ENCODE results near the gene CCDC61. TPM values are rescaled to one million over a fixed set of nuclear protein-coding genes. Genes with fewer than 3 reads are reported as not detected.

CCDC61 gene
- total and polyA plus RNA-seq, 7 donors, result 2.9 to 6.2 (median 5.3) TPM

GRCh38 chr19:45958769-45959516, 36.3 kb upstream of the CCDC61 start:
- ATAC-seq, result no peak
- peaks cover 0 to 46% (median 7%) of the 10 kb centered on the region in 3 donors for H3K27me3 ChIP-seq (ENCODE audit: insufficient read depth in 3 of 3, low read length in 2 of 3)
- no peaks in the 10 kb centered on the region for H3K4me1 ChIP-seq
- intact Hi-C loops (cut with DNase I), result no loop called here
- no peak for DNase-seq
- H3K4me3 ChIP-seq, result no peak overlapping the region
- H3K9me3 ChIP-seq, result no peaks in the 10 kb centered on the region
- H3K27ac ChIP-seq, result no peak overlapping the region
- TF ChIP-seq CTCF (IDR thresholded peaks at IDR 0.05), result no peak
- no peaks in the 10 kb centered on the region for H3K36me3 ChIP-seq (ENCODE audit: insufficient read depth in 1 of 2, low read depth in 1 of 2)
- 52 to 60% (median 55%) methylated on average over 12 of the region's 12 CpGs for WGBS, 3 donors

GRCh38 chr19:45959517-45960025, 35.7 kb upstream of the CCDC61 start:
- no peaks in the 10 kb centered on the region for H3K9me3 ChIP-seq
- DNase-seq, result no peak
- WGBS, 3 donors, result 57 to 65% (median 62%) methylated on average over 8 of the region's 8 CpGs
- peaks cover 0 to 44% (median 7%) of the 10 kb centered on the region in 3 donors for H3K27me3 ChIP-seq (ENCODE audit: insufficient read depth in 3 of 3, low read length in 2 of 3)
- no peak for ATAC-seq
- intact Hi-C loops (cut with DNase I), result no loop called here
- no peak overlapping the region for H3K27ac ChIP-seq
- H3K4me1 ChIP-seq, result no peaks in the 10 kb centered on the region
- TF ChIP-seq CTCF (IDR thresholded peaks at IDR 0.05), result no peak
- H3K36me3 ChIP-seq (ENCODE audit: insufficient read depth in 1 of 2, low read depth in 1 of 2), result no peaks in the 10 kb centered on the region
- no peak overlapping the region for H3K4me3 ChIP-seq

GRCh38 chr19:45960595-45961235, 34.6 kb upstream of the CCDC61 start:
- peaks cover 0 to 35% (median 4%) of the 10 kb centered on the region in 3 donors for H3K27me3 ChIP-seq (ENCODE audit: insufficient read depth in 3 of 3, low read length in 2 of 3)
- H3K4me3 ChIP-seq, result no peak overlapping the region
- H3K27ac ChIP-seq, result no peak overlapping the region
- no peaks in the 10 kb centered on the region for H3K4me1 ChIP-seq
- no peaks in the 10 kb centered on the region for H3K36me3 ChIP-seq (ENCODE audit: insufficient read depth in 1 of 2, low read depth in 1 of 2)
- WGBS, 3 donors, result 11 to 18% (median 14%) methylated on average over 18 to 19 of the region's 19 CpGs
- TF ChIP-seq CTCF (IDR thresholded peaks at IDR 0.05), result no peak
- no peaks in the 10 kb centered on the region for H3K9me3 ChIP-seq
- intact Hi-C loops (cut with DNase I), result no loop called here
- ATAC-seq (no peak), DNase-seq (no peak)

- TF ChIP-seq CTCF (IDR thresholded peaks at IDR 0.05), result no peak
- DNase-seq (peak in 1 of 2 donors; percentile 42), ATAC-seq (no peak)
- Histone ChIP-seq H3K4me1 (no peaks in the 10 kb centered on the region), H3K27me3 (ENCODE audit: insufficient read depth in 3 of 3, low read length in 2 of 3) (peaks cover 0 to 38% (median 6%) of the 10 kb centered on the region in 3 donors), H3K36me3 (ENCODE audit: insufficient read depth in 1 of 2, low read depth in 1 of 2) (no peaks in the 10 kb centered on the region), H3K4me3 (no peak overlapping the region), H3K27ac (no peak overlapping the region), H3K9me3 (no peaks in the 10 kb centered on the region)
- intact Hi-C loops (cut with DNase I), result no loop called here
- WGBS, 3 donors, result 83 to 85% (median 83%) methylated on average over 15 of the region's 15 CpGs
These were observed 33.2 kb upstream of the CCDC61 start for GRCh38 chr19:45962021-45962420.
